ENCODE measurements around the gene PPP1R37. TPM values are rescaled to one million over a fixed set of nuclear protein-coding genes. Genes with fewer than 3 reads are reported as not detected.

PPP1R37 gene
- total RNA-seq, 2 experiments from 2014 or later = 20.9 to 21.2 TPM

DNA sequence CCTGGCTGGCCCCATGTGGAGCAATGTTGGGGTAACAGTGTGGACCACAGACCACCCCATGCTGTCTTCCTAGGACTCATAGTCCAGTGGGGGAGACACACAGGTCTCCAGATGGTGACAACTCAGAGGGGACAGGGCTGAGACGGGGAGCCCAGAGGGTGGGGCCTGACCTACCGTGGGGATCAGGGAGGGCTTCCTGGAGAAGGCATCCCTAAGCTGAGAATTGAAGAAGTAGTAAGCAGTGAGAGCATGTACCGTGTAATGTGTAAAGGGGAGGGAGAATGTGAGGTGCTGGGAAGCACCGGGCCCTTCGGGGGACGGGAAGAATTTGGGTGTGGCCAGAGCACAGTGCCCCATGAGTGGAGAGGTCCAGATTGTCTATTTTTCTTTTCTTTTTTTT, 31.0 kb downstream of the PPP1R37 start:
- TF ChIP-seq, protein P1, sequence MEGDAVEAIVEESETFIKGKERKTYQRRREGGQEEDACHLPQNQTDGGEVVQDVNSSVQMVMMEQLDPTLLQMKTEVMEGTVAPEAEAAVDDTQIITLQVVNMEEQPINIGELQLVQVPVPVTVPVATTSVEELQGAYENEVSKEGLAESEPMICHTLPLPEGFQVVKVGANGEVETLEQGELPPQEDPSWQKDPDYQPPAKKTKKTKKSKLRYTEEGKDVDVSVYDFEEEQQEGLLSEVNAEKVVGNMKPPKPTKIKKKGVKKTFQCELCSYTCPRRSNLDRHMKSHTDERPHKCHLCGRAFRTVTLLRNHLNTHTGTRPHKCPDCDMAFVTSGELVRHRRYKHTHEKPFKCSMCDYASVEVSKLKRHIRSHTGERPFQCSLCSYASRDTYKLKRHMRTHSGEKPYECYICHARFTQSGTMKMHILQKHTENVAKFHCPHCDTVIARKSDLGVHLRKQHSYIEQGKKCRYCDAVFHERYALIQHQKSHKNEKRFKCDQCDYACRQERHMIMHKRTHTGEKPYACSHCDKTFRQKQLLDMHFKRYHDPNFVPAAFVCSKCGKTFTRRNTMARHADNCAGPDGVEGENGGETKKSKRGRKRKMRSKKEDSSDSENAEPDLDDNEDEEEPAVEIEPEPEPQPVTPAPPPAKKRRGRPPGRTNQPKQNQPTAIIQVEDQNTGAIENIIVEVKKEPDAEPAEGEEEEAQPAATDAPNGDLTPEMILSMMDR (IDR thresholded peaks at IDR 0.05) = no peak
- intact Hi-C loops (cut with micrococcal nuclease) = no loop called here
- Mint-ChIP-seq H3K36me3 (ENCODE audit: low read depth) (no peaks in the 10 kb centered on the region), H3K4me1 (ENCODE audit: low read depth) (peaks cover 50% of the 10 kb centered on the region), H3K27me3 (no peaks in the 10 kb centered on the region), H3K27ac (no peak overlapping the region), H3K4me3 (no peak overlapping the region), H3K9me3 (no peaks in the 10 kb centered on the region)
- ChIA-PET POLR2A (interaction anchor here (0.9 kb wide), 1 partner anchor 32 kb away, joined by 3 read pairs; no protein-coding TSS in a partner anchor), CTCF (interaction anchor here (1.5 to 2.9 kb wide), 5 partner anchors 11 to 44 kb away, joined by 3 to 25 read pairs (median 11); partner anchors contain the start of gene PPP1R37)
- DNase-seq (no peak), ATAC-seq (no peak)

DNA sequence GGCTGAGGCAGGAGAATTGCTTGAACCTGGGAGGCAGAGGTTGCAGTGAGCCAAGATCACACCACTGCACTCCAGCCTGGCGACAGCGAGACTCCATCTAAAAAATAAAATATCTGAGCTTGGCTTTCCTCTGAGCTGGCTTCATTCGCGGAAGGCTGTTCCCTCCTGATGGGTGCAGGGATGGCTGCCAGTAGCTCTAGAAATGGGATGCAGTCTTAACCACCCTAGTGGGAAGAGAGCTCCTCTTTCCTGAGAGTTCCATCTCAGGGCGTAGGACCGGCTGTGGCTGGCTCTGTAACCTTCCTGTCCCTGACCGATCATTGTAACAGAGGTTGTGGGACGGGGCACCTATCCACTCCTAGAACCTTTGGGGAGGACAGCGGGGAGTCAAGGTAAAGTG, 32.4 kb downstream of the PPP1R37 start:
- intact Hi-C loops (cut with micrococcal nuclease) = no loop called here
- no peak for ATAC-seq
- CTCF ChIA-PET = interaction anchor here (1.0 to 2.9 kb wide), 19 partner anchors 9 to 85 kb away, joined by 3 to 25 read pairs (median 6); partner anchors contain the start of gene PPP1R37

DNA sequence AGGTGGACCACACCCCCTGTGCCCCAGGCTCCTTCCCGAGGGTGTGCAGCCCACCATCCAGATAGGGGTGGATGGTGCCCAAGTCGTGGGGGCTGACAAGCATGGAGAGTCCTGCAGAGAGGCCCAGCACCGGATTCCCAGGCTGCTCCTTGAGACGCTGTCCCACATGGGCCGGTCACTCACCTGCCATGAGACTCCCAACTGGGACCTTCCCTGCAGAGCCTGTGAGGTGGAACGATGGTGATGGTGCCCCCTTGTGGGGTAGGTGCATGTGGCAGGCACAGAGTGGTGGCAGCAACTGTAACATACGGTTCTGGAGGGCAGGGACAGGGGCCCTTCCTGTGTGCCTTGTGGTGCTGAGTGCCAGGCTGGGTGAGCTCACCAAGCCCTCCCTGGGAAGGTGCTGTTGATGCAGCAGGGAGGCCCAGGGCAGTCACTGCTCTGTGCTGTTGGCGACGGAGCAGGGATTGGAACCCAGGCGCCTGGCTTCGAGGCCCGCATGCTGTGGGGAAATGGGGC, 33.1 kb downstream of the PPP1R37 start:
- peaks cover 34% of the 10 kb centered on the region for H3K4me1 Mint-ChIP-seq (ENCODE audit: low read depth)
- H3K27me3 Mint-ChIP-seq = no peaks in the 10 kb centered on the region
- TF ChIP-seq, protein P1 (IDR thresholded peaks at IDR 0.05) = peak; percentile 81
- no peak overlapping the region for H3K27ac Mint-ChIP-seq
- ChIA-PET CTCF (interaction anchor here (0.6 to 2.9 kb wide), 30 partner anchors 9 to 86 kb away, joined by 3 to 25 read pairs (median 5); partner anchors contain the start of genes BLOC1S3, GEMIN7, PPP1R37 and TRAPPC6A), POLR2A (no interaction called here)
- DNase-seq (peak; percentile 89), ATAC-seq (peak; percentile 87)
- intact Hi-C loops (cut with micrococcal nuclease) = no loop called here
- H3K9me3 Mint-ChIP-seq = no peaks in the 10 kb centered on the region
- H3K4me3 Mint-ChIP-seq = no peak overlapping the region
- no peaks in the 10 kb centered on the region for H3K36me3 Mint-ChIP-seq (ENCODE audit: low read depth)

More for the DNA sequence above, 32.4 kb downstream of the PPP1R37 start:
- Mint-ChIP-seq H3K4me3 (no peak overlapping the region), H3K27ac (no peak overlapping the region), H3K9me3 (no peaks in the 10 kb centered on the region), H3K4me1 (ENCODE audit: low read depth) (peaks cover 40% of the 10 kb centered on the region), H3K27me3 (no peaks in the 10 kb centered on the region), H3K36me3 (ENCODE audit: low read depth) (no peaks in the 10 kb centered on the region)
- TF ChIP-seq, protein P1 (IDR thresholded peaks at IDR 0.05) = no peak
- POLR2A ChIA-PET = interaction anchor here (0.6 to 0.7 kb wide), 2 partner anchors 36 to 42 kb away, joined by 3 to 4 read pairs; no protein-coding TSS in a partner anchor
- DNase-seq = no peak

DNA sequence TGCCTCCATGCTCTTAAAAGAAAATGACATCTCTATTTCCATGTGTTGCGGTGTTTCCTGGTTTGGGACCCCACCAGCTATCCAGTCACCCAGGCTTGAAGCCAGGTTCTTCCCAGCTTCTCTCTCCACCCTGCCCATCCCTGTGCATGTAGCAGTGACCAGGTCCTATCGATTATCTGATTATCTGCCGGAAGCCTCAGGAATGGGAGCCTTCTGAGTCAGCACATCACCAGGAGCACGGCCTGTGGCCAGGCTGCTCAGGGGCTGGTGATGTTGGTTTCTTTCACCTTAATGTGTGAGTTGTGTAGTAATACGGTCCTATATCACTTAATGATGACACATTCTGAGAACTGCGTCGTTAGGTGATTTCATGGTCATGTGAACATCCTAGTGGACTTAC, 33.7 kb downstream of the PPP1R37 start:
- H3K4me1 Mint-ChIP-seq (ENCODE audit: low read depth) = peaks cover 31% of the 10 kb centered on the region
- TF ChIP-seq, protein P1 (IDR thresholded peaks at IDR 0.05) = no peak
- ATAC-seq = no peak
- no peak for DNase-seq
- intact Hi-C loops (cut with micrococcal nuclease) = no loop called here
- CTCF ChIA-PET = interaction anchor here (0.6 to 2.9 kb wide), 20 partner anchors 9 to 86 kb away, joined by 3 to 25 read pairs (median 6); partner anchors contain the start of genes BLOC1S3, GEMIN7, PPP1R37 and TRAPPC6A
- no peak overlapping the region for H3K27ac Mint-ChIP-seq
- H3K36me3 Mint-ChIP-seq (ENCODE audit: low read depth) = no peaks in the 10 kb centered on the region
- POLR2A ChIA-PET = no interaction called here
- H3K4me3 Mint-ChIP-seq = no peak overlapping the region
- H3K9me3 Mint-ChIP-seq = no peaks in the 10 kb centered on the region
- H3K27me3 Mint-ChIP-seq = no peaks in the 10 kb centered on the region

DNA sequence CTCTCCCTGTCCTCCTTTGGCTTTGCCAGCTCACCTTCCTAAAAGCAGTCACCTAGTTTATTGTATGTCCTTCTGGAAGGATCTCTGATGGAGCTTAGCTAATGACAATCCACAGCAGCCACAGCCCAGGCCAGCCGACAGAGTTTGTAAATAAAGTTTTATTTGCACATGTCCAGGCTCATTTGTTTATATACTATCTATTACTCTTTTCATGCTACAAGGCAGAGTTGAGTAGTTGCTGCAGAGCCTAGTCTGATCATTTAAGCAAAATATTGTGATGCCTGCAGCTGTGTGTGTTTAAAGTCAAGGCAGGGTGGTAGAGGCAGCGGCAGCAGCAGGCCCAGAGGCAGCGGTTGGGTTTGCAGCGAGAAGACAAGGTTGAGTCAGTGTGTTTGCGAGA, 35.2 kb downstream of the PPP1R37 start:
- ATAC-seq (no peak), DNase-seq (no peak)
- H3K27ac Mint-ChIP-seq = no peak overlapping the region
- TF ChIP-seq, protein P1 (IDR thresholded peaks at IDR 0.05) = no peak
- POLR2A ChIA-PET = interaction anchor here (1.2 kb wide), 1 partner anchor 37 kb away, joined by 3 read pairs; no protein-coding TSS in a partner anchor
- no peaks in the 10 kb centered on the region for H3K36me3 Mint-ChIP-seq (ENCODE audit: low read depth)
- H3K27me3 Mint-ChIP-seq = no peaks in the 10 kb centered on the region
- no peaks in the 10 kb centered on the region for H3K9me3 Mint-ChIP-seq
- CTCF ChIA-PET = interaction anchor here (1.1 kb wide), 1 partner anchor 9 kb away, joined by 3 read pairs; no protein-coding TSS in a partner anchor
- no peak overlapping the region for H3K4me3 Mint-ChIP-seq
- peaks cover 17% of the 10 kb centered on the region for H3K4me1 Mint-ChIP-seq (ENCODE audit: low read depth)
- intact Hi-C loops (cut with micrococcal nuclease) = no loop called here
